GM18520 (cell line): ENCODE measurements around the gene TBC1D9B.

Source experiments
- ATAC-seq: cut with Tn5 transposase; IDR thresholded peaks from one replicate; pipeline ENCODE4 v1.9.1; 2021; ENCODE audit not compliant: unreplicated experiment

TBC1D9B gene

GRCh38 chr5:179870952-179871351, 36.7 kb downstream of the TBC1D9B start:
- no peak for ATAC-seq

- ATAC-seq = no peak
Observed at GRCh38 chr5:179870403-179870903, 37.2 kb downstream of the TBC1D9B start.

- ATAC-seq = no peak
Observed at GRCh38 chr5:179869641-179870402, 37.9 kb downstream of the TBC1D9B start.

- ATAC-seq = no peak
Observed at GRCh38 chr5:179869101-179869500, 38.6 kb downstream of the TBC1D9B start.

GRCh38 chr5:179868541-179868940, 39.2 kb downstream of the TBC1D9B start:
- ATAC-seq = no peak

GRCh38 chr5:179867476-179867875, 40.2 kb downstream of the TBC1D9B start:
- ATAC-seq = no peak

- ATAC-seq = no peak
Observed at GRCh38 chr5:179867079-179867465, 40.6 kb downstream of the TBC1D9B start.

- ATAC-seq = no peak
Observed at GRCh38 chr5:179866241-179867078, 41.2 kb downstream of the TBC1D9B start.

- no peak for ATAC-seq
Observed at GRCh38 chr5:179865491-179866240, 42.0 kb downstream of the TBC1D9B start.

GRCh38 chr5:179864686-179865085, 43.0 kb downstream of the TBC1D9B start:
- no peak for ATAC-seq

GRCh38 chr5:179863449-179864085, 44.1 kb downstream of the TBC1D9B start:
- no peak for ATAC-seq

GRCh38 chr5:179862891-179863290, 44.8 kb downstream of the TBC1D9B start:
- ATAC-seq = no peak

- ATAC-seq = no peak
Observed at GRCh38 chr5:179862296-179862695, 45.4 kb downstream of the TBC1D9B start.

GRCh38 chr5:179860301-179860700, 47.4 kb downstream of the TBC1D9B start:
- no peak for ATAC-seq

- ATAC-seq = peak; percentile 93
Observed at GRCh38 chr5:179858586-179859427, 48.9 kb downstream of the TBC1D9B start, which contains the start of gene MRNIP. TSS of gene MRNIP (minus strand) at chr5:179858817. CDS start at chr5:179858796, 21 bp downstream.

- ATAC-seq = peak; percentile 19
Observed at GRCh38 chr5:179858241-179858585, 49.5 kb downstream of the TBC1D9B start.

GRCh38 chr5:179854356-179854755, 53.3 kb downstream of the TBC1D9B start:
- ATAC-seq = no peak

- ATAC-seq = peak; percentile 72
Observed at GRCh38 chr5:179852993-179853547, 54.6 kb downstream of the TBC1D9B start.

GRCh38 chr5:179841621-179842020, 66.1 kb downstream of the TBC1D9B start:
- ATAC-seq = no peak

- no peak for ATAC-seq
Observed at GRCh38 chr5:179840766-179841165, 66.9 kb downstream of the TBC1D9B start.
